Endothelial cell (in vitro differentiated cells): ENCODE measurements around the gene SOWAHD. TPM values are rescaled to one million over a fixed set of nuclear protein-coding genes. Genes with fewer than 3 reads are reported as not detected.

ENCODE experiments used
- DNase-seq: peaks from one replicate; pipeline ENCODE4 v3.0.0; 2021; ENCODE audit warnings: low spot score
- H3K27ac Mint-ChIP-seq: one replicate; pipeline ENCODE4 v1.8.0; 2021; ENCODE audit warnings: mixed read lengths, inconsistent platforms; ENCODE audit not compliant: unreplicated experiment
- H3K27me3 Mint-ChIP-seq: one replicate; pipeline ENCODE4 v1.8.0; 2021; ENCODE audit warnings: mild to moderate bottlenecking, moderate library complexity, mixed read lengths, inconsistent platforms; ENCODE audit not compliant: unreplicated experiment
- H3K36me3 Mint-ChIP-seq: one replicate; pipeline ENCODE4 v1.8.0; 2021; ENCODE audit warnings: mild to moderate bottlenecking, low read depth, mixed read lengths, inconsistent platforms; ENCODE audit not compliant: unreplicated experiment
- H3K4me1 Mint-ChIP-seq: one replicate; pipeline ENCODE4 v1.8.0; 2021; ENCODE audit warnings: mild to moderate bottlenecking, mixed read lengths, inconsistent platforms; ENCODE audit not compliant: unreplicated experiment
- H3K4me3 Mint-ChIP-seq: one replicate; pipeline ENCODE4 v1.8.0; 2021; ENCODE audit warnings: mild to moderate bottlenecking, mixed read lengths, inconsistent platforms; ENCODE audit not compliant: unreplicated experiment
- H3K9me3 Mint-ChIP-seq: one replicate; pipeline ENCODE4 v1.8.0; 2021; ENCODE audit warnings: mixed read lengths, inconsistent platforms; ENCODE audit not compliant: unreplicated experiment
- CTCF ChIP-seq: fragments of 200-600 bp; sonication (generic); IDR thresholded peaks from one replicate; pipeline ENCODE4 v1.5.0; 2021; ENCODE audit warnings: antibody characterized with exemption; ENCODE audit not compliant: unreplicated experiment
- total RNA-seq: library from RNA; stranded (reverse); fragmentation: NEBNext Ultra II Directional; extraction: Animal tissue kit (Norgen Biotek cat#: 25700); gene quantifications from one replicate; pipeline ENCODE4 v1.2.1, GENCODE V29; 2021; ENCODE audit not compliant: unreplicated experiment

SOWAHD gene
- total RNA-seq, 1 donor from 2014 or later: not detected

- H3K36me3 Mint-ChIP-seq: no peaks in the 10 kb centered on the region
- no peak overlapping the region for H3K4me3 Mint-ChIP-seq
- H3K27me3 Mint-ChIP-seq: peaks cover 1% of the 10 kb centered on the region
- no peak for TF ChIP-seq CTCF
- no peak overlapping the region for H3K27ac Mint-ChIP-seq
- DNase-seq: no peak
- no peaks in the 10 kb centered on the region for H3K9me3 Mint-ChIP-seq
- peaks cover 6% of the 10 kb centered on the region for H3K4me1 Mint-ChIP-seq
Observed at GRCh38 chrX:119753001-119753400, 5.4 kb upstream of the SOWAHD start.

GRCh38 chrX:119753639-119754257 is 4.6 kb upstream of the SOWAHD start:
- no peak overlapping the region for H3K4me3 Mint-ChIP-seq
- peaks cover 1% of the 10 kb centered on the region for H3K27me3 Mint-ChIP-seq
- TF ChIP-seq CTCF: peak; percentile 44
- DNase-seq: peak; percentile 25
- no peak overlapping the region for H3K27ac Mint-ChIP-seq
- H3K4me1 Mint-ChIP-seq: peaks cover 6% of the 10 kb centered on the region
- no peaks in the 10 kb centered on the region for H3K9me3 Mint-ChIP-seq
- no peaks in the 10 kb centered on the region for H3K36me3 Mint-ChIP-seq

- no peaks in the 10 kb centered on the region for H3K36me3 Mint-ChIP-seq
- H3K9me3 Mint-ChIP-seq: no peaks in the 10 kb centered on the region
- peaks cover 6% of the 10 kb centered on the region for H3K4me1 Mint-ChIP-seq
- peaks cover 1% of the 10 kb centered on the region for H3K27me3 Mint-ChIP-seq
- no peak overlapping the region for H3K27ac Mint-ChIP-seq
- DNase-seq: no peak
- no peak overlapping the region for H3K4me3 Mint-ChIP-seq
- no peak for TF ChIP-seq CTCF
Observed at GRCh38 chrX:119755981-119756533, 2.3 kb upstream of the SOWAHD start.

- H3K4me1 Mint-ChIP-seq: peaks cover 6% of the 10 kb centered on the region
- no peak for DNase-seq
- no peaks in the 10 kb centered on the region for H3K9me3 Mint-ChIP-seq
- no peaks in the 10 kb centered on the region for H3K36me3 Mint-ChIP-seq
- peak overlapping the region; percentile 79 for H3K4me3 Mint-ChIP-seq
- no peak for TF ChIP-seq CTCF
- no peak overlapping the region for H3K27ac Mint-ChIP-seq
- H3K27me3 Mint-ChIP-seq: no peaks in the 10 kb centered on the region
Observed at GRCh38 chrX:119756926-119757635, 1.3 kb upstream of the SOWAHD start.

- H3K36me3 Mint-ChIP-seq: no peaks in the 10 kb centered on the region
- H3K27ac Mint-ChIP-seq: no peak overlapping the region
- peak overlapping the region; percentile 79 for H3K4me3 Mint-ChIP-seq
- TF ChIP-seq CTCF: no peak
- H3K27me3 Mint-ChIP-seq: no peaks in the 10 kb centered on the region
- no peak for DNase-seq
- peaks cover 6% of the 10 kb centered on the region for H3K4me1 Mint-ChIP-seq
- no peaks in the 10 kb centered on the region for H3K9me3 Mint-ChIP-seq
Observed at GRCh38 chrX:119757646-119757978, 776 bp upstream of the SOWAHD start.
